GM18505 (cell line): Measurements from ENCODE around the gene LYPD6.

Experiments used
- ATAC-seq: cut with Tn5 transposase; IDR thresholded peaks from one replicate; pipeline ENCODE4 v1.9.1; 2021; ENCODE audit not compliant: unreplicated experiment
- POLR2A ChIP-seq: IDR thresholded peaks from 4 replicates; pipeline ENCODE4 v1.6.1; 2011; ENCODE audit warnings: borderline replicate concordance; ENCODE audit not compliant: insufficient read depth, insufficient read length; ENCODE audit errors: extremely low read depth

The LYPD6 gene

GRCh38 chr2:149329489-149330126 is 779 bp upstream of the LYPD6 start:
- no peak for ATAC-seq

GRCh38 chr2:149331023-149331400 is 625 bp downstream of the LYPD6 start:
- TF ChIP-seq POLR2A: no peak
- ATAC-seq: no peak

More at GRCh38 chr2:149329489-149330126, 779 bp upstream of the LYPD6 start:
- TF ChIP-seq POLR2A: no peak

- ATAC-seq: no peak
- TF ChIP-seq POLR2A: no peak
These were observed 2.0 kb downstream of the LYPD6 start for GRCh38 chr2:149332364-149332763.

- ATAC-seq: no peak
These were observed 3.2 kb downstream of the LYPD6 start for GRCh38 chr2:149333636-149334035.

GRCh38 chr2:149334156-149334555 is 3.8 kb downstream of the LYPD6 start:
- no peak for TF ChIP-seq POLR2A
- no peak for ATAC-seq

More at GRCh38 chr2:149333636-149334035, 3.2 kb downstream of the LYPD6 start:
- no peak for TF ChIP-seq POLR2A

- TF ChIP-seq POLR2A: no peak
- no peak for ATAC-seq
These were observed 8.9 kb downstream of the LYPD6 start for GRCh38 chr2:149339324-149339723.

- ATAC-seq: no peak
- TF ChIP-seq POLR2A: no peak
These were observed 12.1 kb downstream of the LYPD6 start for GRCh38 chr2:149342509-149342908.

- TF ChIP-seq POLR2A: no peak
- no peak for ATAC-seq
These were observed 13.7 kb downstream of the LYPD6 start for GRCh38 chr2:149344105-149344504.

- ATAC-seq: no peak
- TF ChIP-seq POLR2A: no peak
These were observed 15.9 kb downstream of the LYPD6 start for GRCh38 chr2:149346272-149346671.

GRCh38 chr2:149348291-149348690 is 17.9 kb downstream of the LYPD6 start:
- TF ChIP-seq POLR2A: no peak
- ATAC-seq: no peak

GRCh38 chr2:149353421-149353820 is 23.0 kb downstream of the LYPD6 start:
- no peak for TF ChIP-seq POLR2A
- ATAC-seq: no peak

GRCh38 chr2:149355716-149356422 is 25.5 kb downstream of the LYPD6 start:
- no peak for ATAC-seq
- no peak for TF ChIP-seq POLR2A

GRCh38 chr2:149357058-149357457 is 26.7 kb downstream of the LYPD6 start:
- no peak for ATAC-seq
- no peak for TF ChIP-seq POLR2A

GRCh38 chr2:149360106-149360505 is 29.7 kb downstream of the LYPD6 start:
- TF ChIP-seq POLR2A: no peak
- ATAC-seq: no peak
